Prostate gland (tissue), 2 donors: ENCODE data around the gene PBRM1.

Experiments used
- POLR2A ChIP-seq: fragments of 450-650 bp; IDR thresholded peaks from one replicate; pipeline ENCODE4 v1.6.1; 2016; ENCODE audit warnings: antibody characterized with exemption, mild to moderate bottlenecking
- POLR2AphosphoS5 ChIP-seq: sonication (generic); formaldehyde crosslinking; IDR thresholded peaks from one replicate; pipeline ENCODE4 v1.6.1; 2017; ENCODE audit warnings: antibody characterized with exemption
- TF ChIP-seq, protein P1 (sequence below), 4 experiments: fragments of 200-600 bp in 2 of 4; fragments of 450-650 bp in 2 of 4; sonication (generic) in 2 of 4; IDR thresholded peaks; 1 replicate in 3 of 4; 2 replicates in 1 of 4; pipeline ENCODE4 v1.5.1; 2016 to 2019; ENCODE audit warnings: antibody characterized with exemption in 4 of 4, mild to moderate bottlenecking in 2 of 4, moderate library complexity in 2 of 4

DNA sequence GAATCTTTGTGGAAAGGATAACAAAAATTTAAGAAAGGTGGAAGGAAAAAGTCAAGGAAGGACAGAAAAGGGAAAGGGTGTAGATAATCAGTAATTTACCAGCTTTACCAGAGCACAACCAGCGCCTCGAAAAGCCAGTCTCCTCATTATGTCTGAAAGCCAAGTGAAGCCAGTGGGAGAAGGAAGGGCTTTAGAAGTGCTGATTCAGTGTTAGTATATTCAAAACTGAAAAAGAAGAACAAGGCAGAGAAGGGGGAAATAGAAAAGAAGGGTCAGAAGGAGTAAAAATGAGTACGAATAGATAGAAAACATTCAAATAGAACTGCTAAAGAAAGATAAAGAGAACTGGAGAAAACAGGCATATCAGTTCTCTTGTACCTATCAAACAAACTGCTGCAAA lies 4.1 kb downstream of the PBRM1 start:
- TF ChIP-seq POLR2AphosphoS5 (no peak), POLR2A (no peak)
- TF ChIP-seq, protein P1, sequence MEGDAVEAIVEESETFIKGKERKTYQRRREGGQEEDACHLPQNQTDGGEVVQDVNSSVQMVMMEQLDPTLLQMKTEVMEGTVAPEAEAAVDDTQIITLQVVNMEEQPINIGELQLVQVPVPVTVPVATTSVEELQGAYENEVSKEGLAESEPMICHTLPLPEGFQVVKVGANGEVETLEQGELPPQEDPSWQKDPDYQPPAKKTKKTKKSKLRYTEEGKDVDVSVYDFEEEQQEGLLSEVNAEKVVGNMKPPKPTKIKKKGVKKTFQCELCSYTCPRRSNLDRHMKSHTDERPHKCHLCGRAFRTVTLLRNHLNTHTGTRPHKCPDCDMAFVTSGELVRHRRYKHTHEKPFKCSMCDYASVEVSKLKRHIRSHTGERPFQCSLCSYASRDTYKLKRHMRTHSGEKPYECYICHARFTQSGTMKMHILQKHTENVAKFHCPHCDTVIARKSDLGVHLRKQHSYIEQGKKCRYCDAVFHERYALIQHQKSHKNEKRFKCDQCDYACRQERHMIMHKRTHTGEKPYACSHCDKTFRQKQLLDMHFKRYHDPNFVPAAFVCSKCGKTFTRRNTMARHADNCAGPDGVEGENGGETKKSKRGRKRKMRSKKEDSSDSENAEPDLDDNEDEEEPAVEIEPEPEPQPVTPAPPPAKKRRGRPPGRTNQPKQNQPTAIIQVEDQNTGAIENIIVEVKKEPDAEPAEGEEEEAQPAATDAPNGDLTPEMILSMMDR (IDR thresholded peaks at IDR 0.05) = no peak
